Karpas-422 (cell line): Measurements from ENCODE around the gene ZNF346. TPM values are rescaled to one million over a fixed set of nuclear protein-coding genes. Genes with fewer than 3 reads are reported as not detected.
A peak's percentile ranks its signal among the peaks of the same experiment; 100 is the strongest.
"Not testable (repeated sequence)": the region's sequence is repeated elsewhere in the genome, so short reads cannot be mapped to it uniquely, and the experiment has no call there.

Experiments used
- DNase-seq: peaks from one replicate; pipeline ENCODE4 v3.0.0-alpha.2; 2015
- H2AFZ ChIP-seq: fragments of 200-600 bp; sonication (generic); 2 replicates; pipeline ENCODE4 v1.6.1; 2014; ENCODE audit warnings: antibody characterized with exemption, low read length, mixed read lengths
- H3K27ac ChIP-seq: fragments of 200-600 bp; sonication (generic); 2 replicates; pipeline ENCODE4 v1.5.1; 2014; ENCODE audit warnings: mild to moderate bottlenecking, low read length, moderate library complexity
- H3K27me3 ChIP-seq: fragments of 200-600 bp; sonication (generic); 2 replicates; pipeline ENCODE4 v1.6.1; 2014; ENCODE audit warnings: low read length, mixed read lengths
- H3K36me3 ChIP-seq: fragments of 200-600 bp; sonication (generic); 2 replicates; pipeline ENCODE4 v1.6.1; 2014; ENCODE audit warnings: low read length, mixed read lengths; ENCODE audit not compliant: insufficient read depth
- H3K4me1 ChIP-seq: fragments of 200-600 bp; sonication (generic); 2 replicates; pipeline ENCODE4 v1.6.1; 2014; ENCODE audit warnings: mild to moderate bottlenecking, low read length, mixed read lengths
- H3K4me2 ChIP-seq: fragments of 200-600 bp; sonication (generic); 2 replicates; pipeline ENCODE4 v1.6.1; 2014; ENCODE audit warnings: low read length, low read depth, mild to moderate bottlenecking; ENCODE audit not compliant: poor library complexity, severe bottlenecking
- H3K4me3 ChIP-seq: fragments of 200-600 bp; sonication (generic); 2 replicates; pipeline ENCODE4 v1.5.1; 2014; ENCODE audit warnings: mild to moderate bottlenecking, antibody characterized with exemption, low read length, mixed read lengths
- H3K79me2 ChIP-seq: fragments of 200-600 bp; sonication (generic); 2 replicates; pipeline ENCODE4 v1.6.1; 2014; ENCODE audit warnings: mild to moderate bottlenecking, low read length, mixed read lengths
- H3K9ac ChIP-seq: fragments of 200-600 bp; sonication (generic); 2 replicates; pipeline ENCODE4 v1.6.0; 2014; ENCODE audit warnings: low read length
- H3K9me2 ChIP-seq: fragments of 200-600 bp; sonication (generic), shearing (Covaris generic); replicated peaks from 2 replicates; pipeline ENCODE4 v1.6.0; 2014; ENCODE audit warnings: mild to moderate bottlenecking, low read length, moderate library complexity; ENCODE audit not compliant: insufficient read depth
- H3K9me3 ChIP-seq: fragments of 300-700, 200-600 bp; sonication (generic); 2 replicates; pipeline ENCODE4 v1.6.1; 2014; ENCODE audit warnings: low read length, mixed read lengths
- H4K20me1 ChIP-seq: fragments of 200-600 bp; sonication (generic); 2 replicates; pipeline ENCODE4 v1.6.1; 2014; ENCODE audit warnings: mild to moderate bottlenecking, antibody characterized with exemption, low read length, low read depth; ENCODE audit not compliant: insufficient read depth
- total RNA-seq: library from RNA; depleted of rRNA; stranded (reverse); fragments of >200 nt; shearing (Covaris generic); gene quantifications from 2 replicates; pipeline ENCODE4 v1.2.3, GENCODE V29; 2014; ENCODE audit warnings: low replicate concordance

The ZNF346 gene
- total RNA-seq, 1 experiment from 2014 or later: 35.5 TPM

GRCh38 chr5:176987583-176987982 lies 34.9 kb upstream of the ZNF346 start:
- Histone ChIP-seq H3K9me3 (no peaks in the 10 kb centered on the region), H4K20me1 (no peaks in the 10 kb centered on the region), H3K9me2 (no peaks in the 10 kb centered on the region), H3K27ac (no peak overlapping the region), H3K9ac (no peak overlapping the region), H2AFZ (no peak overlapping the region), H3K4me1 (no peaks in the 10 kb centered on the region), H3K36me3 (peaks cover 21% of the 10 kb centered on the region), H3K27me3 (no peaks in the 10 kb centered on the region), H3K79me2 (peaks cover 74% of the 10 kb centered on the region), H3K4me2 (no peak overlapping the region), H3K4me3 (no peak overlapping the region)
- DNase-seq: no peak

DNA sequence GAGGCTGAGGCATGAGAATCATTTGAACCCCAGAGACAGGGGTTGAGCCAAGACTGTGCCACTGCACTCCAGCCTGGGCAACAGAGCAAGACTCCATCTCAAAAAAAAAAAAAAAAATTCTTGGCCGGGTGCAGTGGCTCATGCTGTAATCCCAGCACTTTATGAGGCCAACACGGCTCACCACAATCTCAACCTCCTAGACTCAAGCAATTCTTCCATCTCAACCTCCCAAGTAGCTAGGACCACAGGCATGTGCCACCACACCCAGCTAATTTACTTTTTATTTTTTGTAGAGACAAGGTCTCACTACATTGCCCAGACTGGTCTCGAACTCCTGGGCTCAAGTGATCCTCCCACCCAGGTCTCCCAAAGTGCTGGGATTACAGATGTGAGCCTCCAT lies 29.4 kb upstream of the ZNF346 start:
- not testable (repeated sequence) for H3K9ac ChIP-seq, H3K36me3 ChIP-seq, H3K27me3 ChIP-seq, DNase-seq, H3K4me2 ChIP-seq, H3K4me3 ChIP-seq, H3K9me2 ChIP-seq, H3K27ac ChIP-seq, H3K9me3 ChIP-seq, H4K20me1 ChIP-seq, H2AFZ ChIP-seq
- peaks cover 98% of the 10 kb centered on the region for H3K79me2 ChIP-seq
- peaks cover 19% of the 10 kb centered on the region for H3K4me1 ChIP-seq

DNA sequence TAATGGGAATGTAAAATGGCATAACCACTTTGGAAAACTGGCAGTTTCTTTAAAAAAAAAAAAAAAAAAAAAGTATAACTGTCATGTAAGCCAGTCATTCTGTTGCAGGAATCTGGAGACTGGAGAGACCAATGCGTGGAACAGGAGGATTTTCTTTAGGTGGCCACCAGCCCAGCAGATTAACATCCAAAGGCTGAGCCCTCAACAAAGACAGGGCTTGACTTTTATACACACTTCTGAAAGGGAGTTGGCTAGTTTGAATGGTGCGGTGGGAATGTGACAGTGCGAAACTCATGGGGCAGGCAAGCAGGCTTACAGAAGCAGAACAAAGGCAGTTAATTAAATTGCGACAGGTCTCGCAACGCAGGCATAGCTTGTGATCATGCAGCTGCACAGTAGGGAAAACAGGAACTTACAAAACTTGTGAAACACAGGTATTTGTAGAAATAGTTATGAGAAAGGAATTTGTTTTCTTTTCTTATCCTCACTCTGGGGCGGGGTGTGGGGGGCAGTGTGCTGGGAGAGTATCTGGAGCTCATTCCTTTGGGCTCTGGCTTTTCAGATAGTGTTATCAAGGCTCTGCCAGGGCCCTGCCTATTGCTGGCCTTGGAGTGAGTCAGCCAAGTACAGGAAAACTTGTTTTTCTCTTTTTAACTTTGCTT lies 27.9 kb upstream of the ZNF346 start:
- peaks cover 97% of the 10 kb centered on the region for H3K79me2 ChIP-seq
- H3K9ac ChIP-seq: no peak overlapping the region
- H3K4me3 ChIP-seq: no peak overlapping the region
- H2AFZ ChIP-seq: no peak overlapping the region
- peaks cover 3% of the 10 kb centered on the region; the same call in 1 of the 2 replicates for H3K9me3 ChIP-seq
- H3K27me3 ChIP-seq: no peaks in the 10 kb centered on the region
- H3K4me1 ChIP-seq: peaks cover 19% of the 10 kb centered on the region
- H3K4me2 ChIP-seq: no peak overlapping the region
- H4K20me1 ChIP-seq: peaks cover 6% of the 10 kb centered on the region; the same call in 1 of the 2 replicates
- H3K27ac ChIP-seq: peak overlapping the region; percentile 70
- no peaks in the 10 kb centered on the region for H3K9me2 ChIP-seq
- peaks cover 5% of the 10 kb centered on the region; the same call in 1 of the 2 replicates for H3K36me3 ChIP-seq
- peak; percentile 69 for DNase-seq

- H3K4me1 ChIP-seq: peaks cover 19% of the 10 kb centered on the region
- peaks cover 97% of the 10 kb centered on the region for H3K79me2 ChIP-seq
- H3K4me2 ChIP-seq: no peak overlapping the region
- peak overlapping the region; percentile 53 for H3K27ac ChIP-seq
- peaks cover 5% of the 10 kb centered on the region; the same call in 1 of the 2 replicates for H3K36me3 ChIP-seq
- peaks cover 3% of the 10 kb centered on the region; the same call in 1 of the 2 replicates for H3K9me3 ChIP-seq
- no peak overlapping the region for H3K9ac ChIP-seq
- DNase-seq: no peak
- H3K27me3 ChIP-seq: no peaks in the 10 kb centered on the region
- H2AFZ ChIP-seq: no peak overlapping the region
- H3K4me3 ChIP-seq: no peak overlapping the region
- H4K20me1 ChIP-seq: peaks cover 8% of the 10 kb centered on the region; the same call in 1 of the 2 replicates
- H3K9me2 ChIP-seq: no peaks in the 10 kb centered on the region
These were observed 27.4 kb upstream of the ZNF346 start for GRCh38 chr5:176995122-176995490.

DNA sequence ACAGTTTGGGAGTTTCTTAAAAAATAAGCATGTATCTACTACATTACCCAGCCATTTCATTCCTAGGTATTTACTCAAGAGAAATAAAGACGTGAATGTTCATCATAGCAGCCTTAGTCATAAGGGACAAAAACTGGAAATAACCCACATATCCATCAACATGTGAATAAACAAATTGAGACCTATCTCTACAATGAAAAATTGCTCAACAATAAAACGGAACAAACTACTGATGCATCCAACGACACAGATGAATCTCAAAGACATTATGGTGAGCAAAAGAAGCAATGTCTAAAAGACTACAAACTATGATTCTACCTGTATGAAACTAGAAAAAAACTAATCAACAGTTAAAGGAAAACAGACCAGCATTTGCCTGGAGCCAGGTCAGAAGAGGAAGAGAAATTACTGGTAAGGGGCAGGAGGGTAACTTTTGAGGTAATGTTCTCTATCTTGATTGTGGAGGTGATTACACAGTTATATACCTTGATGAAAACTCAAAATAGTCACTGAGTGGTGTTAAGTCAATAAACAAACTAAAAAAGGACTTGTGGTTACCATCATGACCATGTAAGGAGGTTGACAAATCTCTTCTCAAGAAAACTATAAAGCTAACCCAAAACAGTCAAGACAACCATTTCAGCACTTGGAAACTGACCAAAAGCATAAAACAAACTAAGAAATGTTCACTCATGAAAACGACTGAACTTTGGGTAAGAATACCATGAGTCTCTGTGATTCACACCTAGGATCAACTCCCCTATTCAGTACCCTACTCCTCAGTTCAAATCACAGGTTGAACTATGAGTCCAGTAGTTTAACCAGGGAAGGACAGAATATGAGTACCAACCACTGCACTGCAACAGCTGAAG lies 26.4 kb upstream of the ZNF346 start:
- Histone ChIP-seq H3K79me2 (peaks cover 99% of the 10 kb centered on the region), H3K27ac (peak overlapping the region; percentile 31; the same call in 1 of the 2 replicates), H3K36me3 (peaks cover 7% of the 10 kb centered on the region), H3K9ac (no peak overlapping the region), H4K20me1 (peaks cover 8% of the 10 kb centered on the region; the same call in 1 of the 2 replicates), H3K9me3 (peaks cover 3% of the 10 kb centered on the region; the same call in 1 of the 2 replicates), H3K4me2 (no peak overlapping the region), H3K9me2 (no peaks in the 10 kb centered on the region), H2AFZ (no peak overlapping the region), H3K27me3 (no peaks in the 10 kb centered on the region), H3K4me3 (no peak overlapping the region), H3K4me1 (peaks cover 19% of the 10 kb centered on the region)
- DNase-seq: no peak

GRCh38 chr5:176996780-176997179 lies 25.7 kb upstream of the ZNF346 start:
- Histone ChIP-seq H3K27me3 (no peaks in the 10 kb centered on the region), H3K36me3 (peaks cover 10% of the 10 kb centered on the region), H3K4me3 (no peak overlapping the region), H2AFZ (no peak overlapping the region), H3K4me2 (no peak overlapping the region), H4K20me1 (peaks cover 8% of the 10 kb centered on the region; the same call in 1 of the 2 replicates), H3K79me2 (peaks cover 99% of the 10 kb centered on the region), H3K27ac (no peak overlapping the region), H3K9me3 (peaks cover 3% of the 10 kb centered on the region; the same call in 1 of the 2 replicates), H3K9ac (no peak overlapping the region), H3K9me2 (no peaks in the 10 kb centered on the region), H3K4me1 (peaks cover 19% of the 10 kb centered on the region)
- no peak for DNase-seq

DNA sequence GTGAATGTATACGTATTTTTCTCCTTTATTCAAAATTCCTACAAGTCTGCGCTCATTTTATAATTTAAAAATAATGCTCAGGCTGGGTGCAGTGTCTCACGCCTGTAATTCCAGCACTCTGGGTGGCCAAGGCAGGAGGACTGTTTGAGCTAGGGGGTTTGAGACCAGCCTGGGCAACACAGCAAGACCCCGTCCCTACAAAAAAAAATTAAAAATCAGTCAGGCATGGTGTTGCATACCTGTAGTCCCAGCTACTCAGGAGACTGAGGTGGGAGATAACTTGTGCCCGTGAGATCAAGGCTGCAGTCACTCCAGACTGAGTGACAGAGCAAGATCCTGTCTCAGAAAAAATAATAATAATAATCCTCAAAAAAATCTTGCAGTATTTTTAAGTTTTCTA lies 23.7 kb upstream of the ZNF346 start:
- Histone ChIP-seq H3K27ac (no peak overlapping the region), H3K27me3 (no peaks in the 10 kb centered on the region), H3K9me2 (no peaks in the 10 kb centered on the region), H3K36me3 (peaks cover 19% of the 10 kb centered on the region), H3K9ac (no peak overlapping the region), H3K9me3 (peaks cover 3% of the 10 kb centered on the region; the same call in 1 of the 2 replicates), H3K4me2 (no peak overlapping the region), H2AFZ (no peak overlapping the region), H3K4me3 (no peak overlapping the region), H3K4me1 (peaks cover 21% of the 10 kb centered on the region), H3K79me2 (peaks cover 99% of the 10 kb centered on the region), H4K20me1 (peaks cover 8% of the 10 kb centered on the region; the same call in 1 of the 2 replicates)
- no peak for DNase-seq

DNA sequence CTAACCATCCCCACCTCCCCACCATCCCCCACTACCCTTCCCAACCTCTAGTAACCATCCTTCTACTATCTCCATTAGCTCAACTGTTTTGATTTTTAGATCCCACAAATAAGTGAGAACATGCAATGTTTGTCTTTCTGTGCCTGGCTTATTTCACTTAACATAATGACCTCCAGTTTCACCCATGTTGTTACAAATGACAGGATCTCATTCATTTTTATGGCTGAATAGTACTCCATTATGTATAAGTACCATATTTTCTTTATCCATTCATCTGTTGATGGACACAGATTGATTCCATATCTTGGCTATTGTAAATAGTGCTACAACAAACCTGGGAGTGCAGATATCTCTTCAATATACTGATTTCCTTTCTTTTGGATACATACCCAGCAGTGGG lies 23.0 kb upstream of the ZNF346 start:
- DNase-seq, H3K4me2 ChIP-seq, H4K20me1 ChIP-seq, H3K9me2 ChIP-seq, H3K4me3 ChIP-seq, H3K27me3 ChIP-seq, H3K27ac ChIP-seq, H3K9ac ChIP-seq, H2AFZ ChIP-seq, H3K9me3 ChIP-seq: not testable (repeated sequence)
- Histone ChIP-seq H3K36me3 (peaks cover 24% of the 10 kb centered on the region), H3K79me2 (peaks cover 99% of the 10 kb centered on the region), H3K4me1 (peaks cover 24% of the 10 kb centered on the region)
